Measurements from ENCODE around the gene KIAA0825.

DNA sequence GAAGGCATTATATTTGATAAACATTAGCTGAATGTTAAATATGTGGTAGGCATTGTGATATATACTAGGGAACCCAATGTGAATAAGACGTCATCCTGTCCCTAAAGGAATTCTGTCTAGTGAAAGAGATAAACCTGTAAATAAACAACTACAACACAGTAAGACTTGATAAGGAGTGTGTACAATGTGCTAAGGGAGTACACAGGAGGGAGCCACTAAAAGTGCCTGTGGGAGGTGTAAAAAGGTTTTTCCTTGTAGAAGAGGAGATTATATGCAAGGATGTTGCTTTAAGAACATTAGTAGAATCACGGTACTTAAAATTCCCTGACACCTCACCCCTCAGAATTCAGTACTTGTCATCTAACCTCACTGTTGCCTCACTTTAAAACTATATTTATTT is 91.7 kb downstream of the KIAA0825 start:
- TF ChIP-seq SUZ12 (IDR thresholded peaks at IDR 0.05; ENCODE audit: extremely low read depth, insufficient read depth, insufficient read length) (no peak), ZNF274 (IDR thresholded peaks at IDR 0.05; ENCODE audit: low read depth, low read length) (no peak)
